GM12892 (cell line): ENCODE measurements around the gene EPHB2.

Experiments
- POLR2A ChIP-seq: IDR thresholded peaks from 2 replicates; pipeline ENCODE4 v1.6.1; 2011; ENCODE audit warnings: low read depth, low read length, control low read depth
- POLR2AphosphoS5 ChIP-seq: IDR thresholded peaks from 2 replicates; pipeline ENCODE4 v1.6.1; 2011; ENCODE audit warnings: low read depth, low read length, control low read depth
- TAF1 ChIP-seq: IDR thresholded peaks from 2 replicates; pipeline ENCODE4 v1.6.1; 2011; ENCODE audit warnings: low read depth, mild to moderate bottlenecking, control low read depth, low read length, borderline replicate concordance

DNA sequence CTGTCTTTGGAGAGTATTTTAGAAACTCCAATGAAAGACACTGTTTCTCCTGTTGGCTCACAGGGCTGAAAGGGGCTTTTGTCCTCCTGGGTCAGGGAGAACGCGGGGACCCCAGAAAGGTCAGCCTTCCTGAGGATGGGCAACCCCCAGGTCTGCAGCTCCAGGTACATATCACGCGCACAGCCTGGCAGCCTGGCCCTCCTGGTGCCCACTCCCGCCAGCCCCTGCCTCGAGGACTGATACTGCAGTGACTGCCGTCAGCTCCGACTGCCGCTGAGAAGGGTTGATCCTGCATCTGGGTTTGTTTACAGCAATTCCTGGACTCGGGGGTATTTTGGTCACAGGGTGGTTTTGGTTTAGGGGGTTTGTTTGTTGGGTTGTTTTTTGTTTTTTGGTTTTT lies 203.5 kb downstream of the EPHB2 start:
- TF ChIP-seq POLR2AphosphoS5 (no peak), POLR2A (no peak), TAF1 (no peak)
